Liver (tissue), 3 donors: Measurements from ENCODE around the gene EVA1B.

Experiments
- ATF3 ChIP-seq: IDR thresholded peaks from 2 replicates; pipeline ENCODE4 v1.6.1; 2016; ENCODE audit warnings: antibody characterized with exemption
- CTCF ChIP-seq: fragments of 150-350 bp; IDR thresholded peaks from 2 replicates; pipeline ENCODE4 v1.5.1; 2017; ENCODE audit warnings: improper control_type of control experiment, low read depth, low read length; ENCODE audit not compliant: missing input control
- JUND ChIP-seq, 2 donors: IDR thresholded peaks; 2 replicates each; pipeline ENCODE4 v1.6.1; 2016; ENCODE audit warnings: antibody characterized with exemption in 2 of 2
- TAF1 ChIP-seq: conservative IDR thresholded peaks from 2 replicates; pipeline ENCODE4 v1.6.1; 2016; ENCODE audit warnings: antibody characterized with exemption, mild to moderate bottlenecking
- donor health status: healthy.
- donor health status: healthy.

- TF ChIP-seq CTCF, result no peak
- TF ChIP-seq TAF1, result no peak
- TF ChIP-seq JUND (IDR thresholded peaks at IDR 0.05), result no peak
- no peak for TF ChIP-seq ATF3
These were observed 3.1 kb upstream of the EVA1B start for GRCh38 chr1:36326499-36326898.
